GM23248 (cell line): Measurements from ENCODE around the gene LYST.

Source experiments
- EZH2 ChIP-seq: fragments of 200-600 bp; sonication (generic); IDR thresholded peaks from 2 replicates; pipeline ENCODE4 v1.6.1; 2018; ENCODE audit warnings: antibody characterized with exemption, mild to moderate bottlenecking; ENCODE audit not compliant: insufficient read depth, poor library complexity, severe bottlenecking
- EZH2phosphoT487 ChIP-seq: fragments of 200-600 bp; sonication (generic); IDR thresholded peaks from 2 replicates; pipeline ENCODE4 v1.6.1; 2018; ENCODE audit warnings: antibody characterized with exemption, moderate library complexity, mild to moderate bottlenecking, low read depth; ENCODE audit not compliant: insufficient read depth

DNA sequence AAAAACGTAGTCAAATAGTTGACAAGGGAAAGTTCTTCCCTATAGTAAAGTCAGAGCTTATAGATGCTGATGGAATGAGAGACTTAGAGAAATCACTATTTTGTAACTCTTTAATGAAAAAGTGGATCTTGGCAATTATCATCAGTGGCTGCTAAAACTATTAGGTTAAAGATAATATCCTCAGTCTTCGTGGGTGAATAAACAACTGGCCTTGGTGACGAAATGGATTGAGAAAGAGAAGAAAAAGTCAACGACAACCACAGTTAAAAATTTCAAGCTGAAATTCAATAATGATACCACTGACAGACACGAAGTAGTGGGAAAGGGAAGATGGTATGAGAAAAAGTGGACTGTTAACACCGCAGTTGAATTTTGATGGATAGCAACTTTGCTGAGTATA lies 127.1 kb downstream of the LYST start:
- TF ChIP-seq EZH2 (no peak), EZH2phosphoT487 (no peak)
